GM18907 (cell line): ENCODE data around the gene NAA10.
A peak's percentile ranks its signal among the peaks of the same experiment; 100 is the strongest.
"Not testable (repeated sequence)": the region's sequence is repeated elsewhere in the genome, so short reads cannot be mapped to it uniquely, and the experiment has no call there.

Experiments
- ATAC-seq: cut with Tn5 transposase; IDR thresholded peaks from one replicate; pipeline ENCODE4 v1.9.1; 2021; ENCODE audit warnings: mild to moderate bottlenecking, moderate library complexity; ENCODE audit not compliant: unreplicated experiment

Gene NAA10

DNA sequence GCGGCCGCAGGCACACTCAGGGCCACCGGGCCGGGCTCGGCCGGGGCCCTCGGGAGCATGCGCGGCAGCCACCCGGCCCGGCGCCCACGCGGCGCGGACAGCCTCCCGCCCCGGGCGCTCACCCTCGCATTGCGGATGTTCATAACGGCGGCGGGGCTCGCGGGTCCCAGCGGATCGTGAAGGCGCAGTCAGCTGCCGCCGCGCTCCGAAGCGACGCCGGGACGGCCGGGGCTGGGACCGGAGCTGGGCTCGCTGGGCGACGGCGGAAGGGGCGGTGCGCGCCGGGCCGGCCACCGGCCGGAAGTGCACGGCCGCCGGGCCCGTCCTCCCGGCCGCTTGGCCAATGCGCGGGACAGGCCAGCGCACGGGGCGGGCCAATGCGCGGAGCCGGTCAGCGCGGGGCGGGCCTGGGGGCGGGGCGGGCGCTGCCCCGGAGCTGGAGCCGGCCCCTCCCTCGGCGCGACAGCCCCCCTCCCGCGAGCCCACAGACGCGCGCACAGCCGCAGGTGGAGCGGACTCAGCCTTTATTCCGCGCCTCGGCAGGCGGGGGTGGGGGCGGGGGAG lies at the start of gene NAA10:
NAA10 (minus strand) TSS at position 276 of the 564 bp plus-strand sequence; CDS start at position 143, 133 bp downstream.
- peak; percentile 81 for ATAC-seq

DNA sequence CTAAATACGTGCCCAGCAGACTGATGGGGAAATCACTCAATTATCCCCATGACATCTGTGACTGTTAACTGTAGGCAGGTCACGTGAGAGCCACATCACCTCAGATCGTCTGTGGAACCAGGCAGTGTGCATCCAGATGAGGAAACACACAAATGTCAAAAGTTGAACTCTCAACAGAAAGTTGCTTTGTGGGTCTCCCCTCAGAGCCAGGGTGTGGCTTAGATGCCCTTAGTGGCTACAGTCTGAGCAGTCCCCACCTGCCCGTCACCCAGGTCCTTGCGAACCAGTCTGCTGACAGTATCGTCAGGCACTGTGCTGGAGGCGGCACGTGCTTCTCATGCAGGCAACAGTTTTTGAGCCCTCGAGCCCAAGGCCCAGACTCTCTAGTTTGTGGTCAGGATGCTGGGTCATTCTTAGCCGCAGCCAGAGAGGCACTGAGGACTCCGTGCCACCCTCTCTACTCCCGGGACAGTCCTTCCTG lies 48.5 kb upstream of the NAA10 start:
- no peak for ATAC-seq

DNA sequence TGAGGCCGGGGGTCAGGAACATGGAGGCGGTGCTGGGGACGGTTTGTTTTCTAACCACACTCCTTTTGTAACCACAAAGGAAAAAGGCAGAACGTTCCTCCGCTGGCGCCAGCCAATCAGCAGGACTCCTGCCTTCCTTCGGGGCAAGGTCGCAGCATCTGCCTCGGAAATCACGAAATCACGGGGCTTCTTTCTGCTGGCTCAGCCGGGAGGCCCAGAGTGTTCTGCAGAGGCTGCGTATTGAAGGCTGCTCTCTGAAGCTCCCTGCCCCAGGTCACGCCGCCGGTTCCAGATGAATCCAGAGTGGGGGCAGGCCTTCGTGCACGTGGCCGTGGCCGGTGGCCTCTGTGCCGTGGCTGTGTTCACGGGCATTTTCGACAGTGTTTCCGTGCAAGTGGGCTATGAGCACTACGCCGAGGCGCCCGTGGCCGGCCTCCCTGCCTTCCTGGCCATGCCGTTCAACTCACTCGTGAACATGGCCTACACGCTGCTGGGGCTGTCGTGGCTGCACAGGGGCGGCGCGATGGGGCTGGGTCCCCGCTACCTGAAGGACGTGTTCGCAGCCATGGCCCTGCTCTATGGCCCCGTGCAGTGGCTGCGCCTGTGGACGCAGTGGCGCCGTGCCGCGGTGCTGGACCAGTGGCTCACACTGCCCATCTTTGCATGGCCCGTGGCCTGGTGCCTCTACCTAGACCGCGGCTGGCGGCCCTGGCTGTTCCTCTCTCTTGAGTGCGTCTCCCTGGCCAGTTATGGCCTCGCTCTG lies 47.1 kb upstream of the NAA10 start:
- ATAC-seq: no peak

DNA sequence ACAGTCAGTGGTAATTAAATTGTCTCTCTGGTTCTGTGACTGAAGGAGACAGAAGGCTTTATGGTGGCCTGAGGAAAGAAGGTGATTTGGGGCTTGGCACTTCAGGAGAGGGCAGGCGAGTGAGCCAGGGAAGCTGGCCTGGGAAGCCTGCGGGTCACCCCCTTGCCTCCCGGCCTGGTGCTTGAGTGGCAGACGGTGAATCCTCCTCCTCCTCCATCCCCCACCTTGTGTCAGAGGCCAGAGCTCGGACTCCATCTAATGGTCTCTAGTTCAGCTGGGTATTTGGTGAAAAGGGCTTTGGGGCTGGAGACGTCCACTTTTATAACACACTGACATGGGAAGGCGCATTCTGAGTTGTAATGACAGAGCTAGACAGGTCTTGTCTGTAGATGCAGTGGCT lies 46.4 kb upstream of the NAA10 start:
- no peak for ATAC-seq

DNA sequence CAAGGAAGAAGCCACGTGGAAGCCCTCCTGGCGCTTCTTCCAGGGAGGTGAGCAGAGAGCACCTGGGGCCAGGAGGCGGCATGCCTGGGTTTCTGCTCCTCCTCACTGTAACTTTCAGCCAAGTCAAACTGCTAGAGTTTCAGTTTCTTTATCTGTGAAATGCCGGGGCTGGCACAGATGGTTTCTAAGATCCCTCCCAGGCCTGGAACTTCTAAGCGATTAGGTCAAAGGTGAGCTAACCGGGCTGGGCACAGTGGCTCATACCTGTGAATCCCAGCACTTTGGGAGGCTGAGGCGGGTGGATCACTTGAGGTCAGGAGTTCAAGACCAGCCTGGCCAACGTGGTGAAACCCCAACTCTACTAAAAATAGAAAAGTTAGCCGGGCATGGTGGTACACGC lies 45.6 kb upstream of the NAA10 start:
- not testable (repeated sequence) for ATAC-seq

DNA sequence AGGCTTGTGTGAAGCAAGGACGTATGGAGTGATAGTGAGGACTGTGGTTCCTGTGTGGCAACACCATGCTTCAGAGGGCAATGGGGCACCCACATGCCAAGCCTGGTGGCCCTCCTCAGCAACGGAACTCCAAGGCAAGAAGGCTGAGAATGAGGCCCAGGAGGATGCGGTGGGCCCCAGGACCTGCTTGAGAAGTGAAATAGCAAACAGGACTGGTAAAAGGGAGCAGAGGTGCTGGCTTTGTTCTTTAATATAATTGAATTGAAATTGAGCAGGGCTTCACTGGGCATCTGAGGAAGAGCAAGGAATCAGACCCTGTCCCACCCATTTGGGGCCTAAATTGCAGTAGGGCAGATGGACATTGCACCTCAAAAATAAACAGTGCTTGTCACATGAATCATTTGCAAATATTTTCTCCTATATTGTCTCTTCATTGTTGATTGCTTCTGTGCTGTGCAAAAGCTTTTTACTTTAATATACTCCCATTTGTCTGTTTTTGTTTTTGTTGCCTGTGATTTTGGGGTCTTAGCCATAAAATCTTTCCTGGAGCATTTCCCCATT lies 40.0 kb upstream of the NAA10 start:
- ATAC-seq: no peak

DNA sequence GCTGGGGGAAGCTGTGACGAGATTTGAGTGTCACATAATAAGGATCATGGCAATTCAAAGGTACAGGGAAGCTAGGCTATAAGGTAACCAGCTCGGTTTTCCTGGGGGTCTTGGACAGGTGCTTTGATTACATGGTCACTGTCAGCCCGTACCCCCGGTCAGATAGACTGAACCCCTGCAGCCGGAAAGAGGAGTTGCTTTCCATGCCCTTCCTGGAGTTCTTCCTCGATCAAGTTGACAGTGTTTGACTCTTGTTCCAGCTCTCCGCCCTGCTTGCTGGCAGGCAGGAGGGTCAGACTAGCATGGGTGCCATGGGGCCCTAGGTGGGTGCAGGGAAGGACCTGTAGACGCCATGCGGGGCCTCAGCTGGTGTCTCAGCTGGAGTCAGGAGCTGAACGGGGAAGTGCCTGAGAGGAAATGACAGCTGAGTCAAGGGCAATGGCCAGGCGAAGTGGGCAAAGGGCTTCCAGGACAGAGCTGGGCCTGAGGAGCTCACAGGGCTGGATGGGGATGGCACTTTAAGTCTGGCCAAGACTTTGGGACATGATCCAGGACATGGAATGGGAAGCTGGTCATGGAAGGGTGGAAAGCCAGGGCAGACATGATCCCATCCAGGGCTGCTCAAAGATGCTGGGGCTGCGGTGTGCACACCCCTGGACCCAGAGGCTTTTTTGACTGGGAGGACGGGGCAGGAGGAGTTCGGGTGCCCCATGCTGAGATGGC lies 39.3 kb upstream of the NAA10 start:
- no peak for ATAC-seq

DNA sequence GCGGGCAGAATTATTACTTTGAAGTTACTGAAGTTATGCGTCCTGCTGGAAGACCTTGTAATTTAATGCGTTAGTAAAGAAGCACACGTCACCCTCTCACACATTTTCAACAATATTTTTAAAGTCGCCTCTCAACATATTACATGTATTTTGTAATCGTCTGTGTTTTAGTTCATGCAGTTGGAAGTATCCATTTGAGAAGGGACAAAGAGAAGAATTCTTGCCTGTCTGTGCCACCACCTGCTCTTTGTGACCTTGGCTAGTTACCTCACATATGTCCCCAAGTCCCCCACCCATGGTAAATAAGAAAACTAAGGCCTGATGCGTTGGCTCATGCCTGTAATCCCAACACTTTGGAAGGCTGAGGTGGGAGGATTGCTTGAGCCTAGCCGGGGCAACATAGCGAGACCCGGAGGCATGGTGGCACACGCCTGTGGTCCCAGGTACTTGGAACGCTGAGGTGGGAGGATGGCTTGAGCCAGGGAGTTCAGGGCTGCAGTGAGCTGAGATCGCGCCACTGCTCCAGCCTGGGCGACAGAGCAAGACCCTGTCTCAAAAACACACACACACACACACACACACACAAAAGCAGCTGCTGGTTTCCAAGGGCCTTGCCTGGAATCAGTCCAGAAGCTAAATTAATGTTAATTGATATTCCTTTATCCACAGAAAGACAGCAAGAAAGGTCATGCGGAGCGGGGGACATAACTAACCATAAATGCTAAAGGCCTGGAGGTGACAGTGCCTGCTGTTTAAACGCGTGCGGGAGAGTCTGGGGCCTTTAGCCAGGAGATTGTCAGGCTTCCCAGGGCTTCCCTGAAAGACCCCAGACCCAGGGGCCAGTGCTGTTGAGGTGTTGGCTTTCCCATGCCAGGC lies 38.5 kb upstream of the NAA10 start:
- ATAC-seq: no peak

DNA sequence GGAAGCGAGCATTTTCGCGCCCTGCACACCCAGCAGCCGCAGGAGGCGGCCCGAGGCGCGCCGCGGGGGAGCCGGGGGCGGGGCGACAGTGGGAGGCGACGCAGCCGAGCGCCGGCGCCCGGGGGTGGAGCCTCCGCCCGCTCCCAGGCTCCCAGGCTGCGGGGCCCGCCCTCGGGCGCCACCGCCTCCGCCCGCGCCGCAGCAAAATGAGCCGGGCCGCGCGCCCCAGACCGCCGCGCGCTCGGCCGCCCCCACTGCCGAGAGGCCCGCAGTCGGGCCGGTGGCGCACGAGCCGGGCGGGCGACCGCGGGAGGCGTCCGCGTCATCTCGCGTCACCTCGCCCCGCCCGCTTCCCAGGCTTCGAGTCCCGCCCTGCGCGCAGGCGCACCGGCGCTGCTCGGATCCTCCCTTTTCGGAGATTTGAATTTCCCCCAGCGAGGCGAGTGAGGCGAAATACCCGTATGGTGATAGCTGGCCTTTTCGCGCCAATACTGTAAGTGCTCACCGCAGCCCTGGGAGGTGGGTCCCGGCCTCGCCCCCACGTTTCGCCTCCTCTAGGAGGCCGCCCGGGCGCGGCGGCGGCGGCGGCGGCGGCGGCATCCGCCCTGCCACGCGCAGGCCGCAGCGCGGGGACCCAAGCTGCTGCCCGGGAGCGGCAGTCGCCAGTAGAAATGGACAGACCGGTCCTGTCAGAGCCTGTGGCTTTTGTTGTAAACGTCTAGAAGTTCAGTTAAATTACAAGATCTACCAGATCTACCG lies 37.7 kb upstream of the NAA10 start, which contains the start of gene TMEM187:
TMEM187 (plus strand) TSS at position 387 of the 759 bp plus-strand sequence. CDS start 9,309 bp downstream, outside the sequence.
- ATAC-seq: peak; percentile 56

DNA sequence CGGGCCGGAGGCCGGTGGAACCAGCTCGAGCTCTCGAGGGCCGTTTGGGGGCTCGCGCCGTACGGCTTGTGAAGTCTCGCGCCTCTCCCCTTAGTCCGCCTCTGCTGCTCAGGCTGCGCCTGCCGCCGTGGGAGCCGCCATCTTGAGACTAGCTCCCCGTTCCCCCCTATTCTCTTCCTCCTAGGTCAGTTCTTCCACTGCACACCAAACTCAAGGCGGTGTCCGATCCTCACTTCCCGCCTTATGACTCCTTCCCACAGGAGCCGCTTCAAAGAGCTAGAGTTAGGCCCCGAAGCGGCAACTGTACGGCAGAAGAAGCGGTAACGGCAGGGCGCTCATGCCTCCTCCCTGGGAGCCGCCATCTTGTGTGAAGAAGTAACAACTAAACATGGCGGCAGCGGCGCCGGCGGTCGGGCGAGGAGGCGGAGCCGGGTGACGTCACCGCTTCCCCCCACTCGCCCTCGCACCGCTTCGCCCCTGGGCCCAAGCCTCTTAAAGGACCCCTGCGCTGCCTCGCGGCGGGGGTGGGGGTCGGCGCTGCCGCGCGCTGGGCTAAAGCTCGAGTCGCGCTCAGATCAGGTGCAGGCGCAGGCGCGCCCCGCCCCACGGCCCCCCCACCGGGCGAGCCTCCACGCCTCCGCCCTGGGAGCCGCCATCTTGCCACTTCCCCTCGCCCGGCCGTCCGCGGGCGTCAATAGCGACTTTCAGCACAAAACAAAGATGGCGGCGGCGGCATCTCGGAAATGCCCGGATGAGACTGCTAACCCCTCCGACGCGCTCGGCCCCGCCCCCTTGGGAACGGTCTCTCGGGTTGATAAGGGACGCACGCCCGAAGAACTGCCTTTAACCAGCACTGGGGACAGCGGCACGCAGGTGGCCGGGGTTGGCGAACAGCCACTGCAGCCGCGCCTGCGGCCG lies 36.9 kb upstream of the NAA10 start, which contains the start of gene HCFC1:
HCFC1 (minus strand) TSS at position 369 of the 918 bp plus-strand sequence. CDS start 978 bp downstream, outside the sequence.
- ATAC-seq: peak; percentile 56

DNA sequence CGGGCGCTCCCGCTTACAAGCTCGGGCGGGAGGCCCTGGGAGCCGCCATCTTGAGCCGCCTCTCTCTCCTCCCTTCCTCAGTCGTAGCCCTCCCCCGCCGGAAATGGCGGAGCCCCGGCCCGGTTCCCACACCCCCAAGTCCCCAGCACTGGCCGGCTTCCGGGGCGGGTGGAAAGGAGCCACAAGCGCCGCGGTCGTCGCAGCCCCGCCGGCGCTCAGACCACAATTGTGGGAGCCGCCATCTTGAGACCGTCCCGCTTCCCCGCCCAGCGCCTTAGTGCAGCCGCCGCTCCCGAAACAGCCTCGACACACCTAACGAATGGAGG lies 36.2 kb upstream of the NAA10 start:
- ATAC-seq: peak; percentile 50

DNA sequence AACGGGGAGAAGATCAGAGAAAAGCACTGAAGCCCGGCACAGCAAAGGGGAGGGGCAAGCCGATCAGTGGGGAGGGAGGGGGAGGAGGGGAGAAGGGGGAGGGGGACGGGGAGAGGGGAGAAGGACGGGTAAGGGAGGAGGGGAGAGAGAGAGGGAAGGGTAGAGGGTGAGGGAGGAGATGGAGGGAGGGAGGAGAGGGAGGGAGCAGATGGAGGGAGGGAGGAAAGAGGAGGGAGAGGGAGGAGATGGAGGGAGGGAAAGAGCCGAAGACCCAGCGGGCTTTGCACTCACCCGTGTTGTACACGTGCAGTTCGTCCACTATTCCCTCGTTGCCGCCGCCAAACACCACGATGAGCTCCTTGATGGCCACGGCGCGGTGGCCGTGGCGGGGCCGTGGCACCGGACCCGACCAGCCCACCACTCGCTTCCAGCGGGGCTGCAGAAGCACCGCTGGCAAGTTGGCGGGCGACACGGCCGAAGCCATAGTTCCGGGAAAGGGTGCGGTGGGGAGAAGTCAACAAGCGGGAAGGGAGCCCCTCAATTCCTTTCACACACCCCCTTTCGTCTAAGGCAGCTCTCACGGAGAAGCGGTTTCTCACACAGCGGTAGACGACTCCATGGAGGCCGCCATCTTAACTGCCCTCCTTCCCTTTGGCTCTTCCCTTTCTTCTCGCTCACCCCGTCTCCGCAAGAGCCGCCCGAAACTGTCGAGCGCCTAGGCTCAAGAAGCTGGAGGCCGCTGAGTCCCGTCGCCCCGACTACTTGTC lies 35.7 kb upstream of the NAA10 start:
- ATAC-seq: peak; percentile 13

DNA sequence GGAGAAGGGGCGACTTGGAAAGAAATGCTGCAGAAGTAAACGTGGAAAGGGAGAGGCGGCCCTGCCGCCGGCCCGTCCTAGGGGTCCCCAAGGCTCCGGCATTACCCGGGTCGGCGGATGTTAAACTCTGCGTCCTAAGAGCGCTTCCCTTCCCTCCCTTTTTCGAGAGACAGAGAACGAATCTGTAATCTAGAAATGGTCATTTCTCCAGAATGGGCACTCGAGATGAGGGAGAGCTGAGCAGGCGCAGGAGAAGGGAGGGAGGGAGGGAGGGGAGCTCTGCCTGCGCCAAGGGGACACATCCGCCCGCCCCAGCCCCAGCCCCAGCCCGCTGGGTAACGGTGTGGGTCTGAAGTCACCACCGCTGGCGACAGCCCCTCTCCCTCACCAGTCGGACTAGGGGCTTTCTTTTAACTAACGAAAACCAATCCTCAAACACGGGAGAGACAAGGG lies 35.1 kb upstream of the NAA10 start:
- no peak for ATAC-seq

DNA sequence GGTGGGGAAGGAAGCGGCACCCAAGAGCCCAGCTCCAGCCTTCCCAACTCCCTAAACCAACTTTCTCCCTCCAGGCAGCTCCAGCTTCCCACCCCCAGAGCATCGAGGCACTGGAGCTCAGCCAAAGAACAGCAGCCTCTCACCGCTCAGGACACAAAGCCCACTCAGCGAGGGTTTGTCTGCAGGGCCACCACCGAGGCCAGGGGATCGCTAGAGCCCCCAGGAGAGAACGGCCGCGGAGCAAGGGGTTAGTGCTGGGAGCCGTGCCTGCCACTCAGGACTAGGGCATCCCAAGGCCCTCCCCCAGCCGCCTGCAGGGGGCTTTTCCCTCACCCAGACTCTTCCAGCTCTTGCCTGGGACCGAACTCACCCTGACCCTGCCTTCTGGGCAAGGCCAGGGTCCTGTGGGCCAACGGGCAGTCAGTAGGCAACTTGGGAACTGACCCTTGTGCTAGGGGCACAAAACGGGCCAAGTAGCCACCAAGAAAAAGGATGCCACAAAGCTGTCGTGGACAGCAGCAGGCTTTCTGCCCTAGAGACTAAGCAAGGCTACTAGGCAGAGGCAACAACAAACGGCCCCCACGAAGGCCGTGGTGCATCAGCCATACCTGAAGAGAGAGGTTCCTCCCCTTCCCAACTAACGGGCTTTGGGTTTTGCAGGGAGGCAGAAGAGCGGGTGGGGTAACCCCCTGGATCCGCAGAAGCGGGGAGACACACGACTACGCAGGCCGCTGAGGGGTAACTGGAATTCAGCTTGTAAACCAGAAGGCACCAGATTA lies 34.5 kb upstream of the NAA10 start:
- no peak for ATAC-seq

DNA sequence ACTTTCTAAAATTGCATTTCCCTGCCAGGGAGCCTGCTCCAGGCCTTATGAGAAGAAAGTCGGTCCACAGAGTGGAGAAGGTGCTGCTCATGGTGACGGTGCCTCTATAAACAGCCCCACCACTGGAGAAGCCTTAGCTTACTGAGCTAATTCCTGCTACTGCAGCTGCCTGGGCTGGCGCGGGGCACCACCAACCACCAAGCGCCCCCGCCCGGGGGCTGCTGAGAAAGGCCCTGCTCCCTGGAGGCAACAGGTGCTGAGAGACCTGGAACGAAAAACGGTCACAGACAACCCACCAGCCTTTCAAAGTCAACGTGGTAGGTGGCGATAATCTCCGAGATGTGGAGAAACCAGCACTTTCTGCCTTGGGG lies 33.9 kb upstream of the NAA10 start:
- no peak for ATAC-seq

DNA sequence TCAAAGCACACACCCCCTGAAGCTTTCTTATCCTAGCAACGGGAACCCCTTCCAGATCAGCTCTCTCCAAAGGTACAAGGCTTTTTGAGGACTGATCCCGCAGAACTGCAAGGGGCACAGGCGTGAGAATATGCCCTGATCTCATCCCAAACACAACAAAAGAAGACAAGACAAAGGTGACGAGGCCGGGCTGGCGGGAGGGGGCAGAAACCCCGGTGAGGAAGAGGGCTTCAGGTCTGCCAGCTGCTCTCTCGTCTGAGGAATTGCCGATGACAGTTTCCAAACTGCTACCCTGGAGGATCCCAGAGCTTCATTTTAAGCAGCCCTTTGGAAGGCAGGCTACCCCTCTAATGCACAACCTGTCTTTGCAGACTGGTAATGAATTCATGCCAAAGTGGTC lies 33.4 kb upstream of the NAA10 start:
- no peak for ATAC-seq
